HL-60 (cell line): ENCODE data around the gene SYNRG.

Source experiments
- DNase-seq, 2 experiments: peaks; one replicate each; pipeline ENCODE4 v3.0.0-alpha.2; 2010 to 2020; ENCODE audit warnings: low read depth in 1 of 2, low spot score in 1 of 2
- H3K27ac ChIP-seq: fragments of 250-450 bp; sonication (Bioruptor Pico); replicated peaks from 2 replicates; pipeline ENCODE4 v1.5.1; 2020; ENCODE audit warnings: mild to moderate bottlenecking, moderate library complexity
- H3K27me3 ChIP-seq: fragments of 250-450 bp; sonication (Bioruptor Pico); 2 replicates; pipeline ENCODE4 v1.5.1; 2021; ENCODE audit warnings: mild to moderate bottlenecking, moderate library complexity; ENCODE audit not compliant: insufficient read depth, poor library complexity, severe bottlenecking
- H3K4me3 ChIP-seq: replicated peaks from 2 replicates; pipeline ENCODE4 v1.5.1; 2011; ENCODE audit warnings: mild to moderate bottlenecking, control low read depth, low read length; ENCODE audit not compliant: insufficient read depth
- CTCF ChIP-seq: IDR thresholded peaks from one replicate; pipeline ENCODE4 v1.5.1; 2011; ENCODE audit warnings: low read length, control low read depth, inconsistent platforms; ENCODE audit not compliant: insufficient read depth
- GABPA ChIP-seq: IDR thresholded peaks from 2 replicates; pipeline ENCODE4 v1.6.1; 2012; ENCODE audit warnings: low read depth
- POLR2AphosphoS5 ChIP-seq: IDR thresholded peaks from 2 replicates; pipeline ENCODE4 v1.6.1; 2012; ENCODE audit warnings: low read depth
- REST ChIP-seq: IDR thresholded peaks from 2 replicates; pipeline ENCODE4 v1.6.1; 2012; ENCODE audit warnings: low read depth; ENCODE audit not compliant: insufficient replicate concordance
- SPI1 ChIP-seq: IDR thresholded peaks from 2 replicates; pipeline ENCODE4 v1.6.1; 2012; ENCODE audit warnings: low read depth, mild to moderate bottlenecking, borderline replicate concordance

The SYNRG gene

GRCh38 chr17:37488009-37488604, 121.1 kb downstream of the SYNRG start:
- no peak overlapping the region for H3K27ac ChIP-seq
- peak; percentile 28 to 42 for DNase-seq
- no peaks in the 10 kb centered on the region for H3K27me3 ChIP-seq
- no peak overlapping the region for H3K4me3 ChIP-seq
- TF ChIP-seq CTCF (no peak), SPI1 (peak; percentile 74)

GRCh38 chr17:37485938-37486570, 123.2 kb downstream of the SYNRG start:
- H3K4me3 ChIP-seq: no peak overlapping the region
- TF ChIP-seq CTCF (no peak), REST (no peak), GABPA (no peak)
- no peak for DNase-seq
- no peaks in the 10 kb centered on the region for H3K27me3 ChIP-seq
- no peak overlapping the region for H3K27ac ChIP-seq

GRCh38 chr17:37483311-37484039, 125.7 kb downstream of the SYNRG start:
- no peak overlapping the region for H3K4me3 ChIP-seq
- H3K27me3 ChIP-seq: no peaks in the 10 kb centered on the region
- no peak for TF ChIP-seq POLR2AphosphoS5
- TF ChIP-seq SPI1: no peak
- TF ChIP-seq GABPA: no peak
- no peak for TF ChIP-seq CTCF
- TF ChIP-seq REST: no peak
- H3K27ac ChIP-seq: no peak overlapping the region
- DNase-seq: no peak
